GM21576 (cell line): ENCODE data around the gene ALKBH7.
"Not testable (repeated sequence)": the region's sequence is repeated elsewhere in the genome, so short reads cannot be mapped to it uniquely, and the experiment has no call there.

Experiments used
- ATAC-seq: cut with Tn5 transposase; IDR thresholded peaks from one replicate; pipeline ENCODE4 v1.9.1; 2021; ENCODE audit warnings: mild to moderate bottlenecking, moderate library complexity; ENCODE audit not compliant: unreplicated experiment

The ALKBH7 gene

DNA sequence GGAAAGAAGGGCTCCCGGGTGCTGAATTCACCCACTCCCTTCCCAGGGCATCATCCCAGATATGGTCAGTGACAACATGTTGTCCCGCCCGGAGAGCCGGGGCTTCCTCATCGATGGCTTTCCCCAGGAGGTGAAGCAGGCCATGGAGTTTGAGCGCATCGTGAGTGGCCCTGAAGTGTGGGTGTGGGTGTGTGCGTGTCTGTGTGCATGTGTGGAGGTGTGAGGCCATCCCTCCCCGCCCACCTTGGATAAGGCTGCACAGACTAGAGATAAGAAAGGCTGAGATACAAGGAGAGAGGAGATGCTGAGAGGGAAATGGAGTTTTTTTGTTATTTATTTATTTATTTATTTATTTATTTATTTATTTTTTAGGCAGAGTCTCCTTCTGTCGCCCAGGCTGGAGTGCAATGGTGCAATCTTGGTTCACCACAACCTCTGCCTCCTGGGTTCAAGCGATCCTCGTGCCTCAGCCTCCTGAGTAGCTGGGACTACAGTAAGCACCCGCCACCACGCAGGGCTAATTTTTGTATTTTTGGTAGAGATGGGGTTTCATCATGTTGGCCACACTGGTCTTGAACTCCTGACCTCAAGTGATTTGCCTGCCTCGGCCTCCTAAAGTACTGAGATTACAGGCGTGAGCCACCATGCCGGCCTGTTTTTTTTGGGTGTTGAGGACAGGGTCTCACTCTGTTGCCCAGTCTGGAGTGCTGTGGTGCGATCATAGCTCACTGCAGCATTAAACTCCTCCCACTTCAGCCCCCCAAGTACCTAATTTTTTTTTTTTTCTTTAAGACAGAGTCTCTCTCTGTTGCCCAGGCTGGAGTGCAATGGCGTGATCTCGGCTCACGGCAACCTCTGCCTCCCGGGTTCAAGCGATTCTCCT, 27.7 kb downstream of the ALKBH7 start:
- ATAC-seq: not testable (repeated sequence)

DNA sequence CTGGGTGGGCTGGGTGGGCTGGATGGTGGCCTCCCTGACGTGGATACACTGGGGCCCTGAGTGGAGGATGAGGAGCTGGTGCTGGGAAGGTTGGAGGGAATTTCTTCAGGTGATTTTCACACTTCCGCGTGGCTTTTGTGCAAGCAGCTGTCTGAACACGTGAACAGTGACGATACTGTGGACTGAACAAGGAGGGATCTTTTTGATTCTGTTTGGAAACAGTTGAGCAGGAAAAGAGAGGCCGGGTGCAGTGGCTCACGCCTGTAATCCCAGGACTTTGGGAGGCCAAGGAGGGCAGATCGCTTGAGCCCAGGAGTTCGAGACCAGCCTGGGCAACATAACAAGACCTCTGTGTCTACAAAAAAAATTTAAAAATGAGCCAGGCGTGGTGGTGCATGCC, 29.5 kb downstream of the ALKBH7 start:
- ATAC-seq: no peak

DNA sequence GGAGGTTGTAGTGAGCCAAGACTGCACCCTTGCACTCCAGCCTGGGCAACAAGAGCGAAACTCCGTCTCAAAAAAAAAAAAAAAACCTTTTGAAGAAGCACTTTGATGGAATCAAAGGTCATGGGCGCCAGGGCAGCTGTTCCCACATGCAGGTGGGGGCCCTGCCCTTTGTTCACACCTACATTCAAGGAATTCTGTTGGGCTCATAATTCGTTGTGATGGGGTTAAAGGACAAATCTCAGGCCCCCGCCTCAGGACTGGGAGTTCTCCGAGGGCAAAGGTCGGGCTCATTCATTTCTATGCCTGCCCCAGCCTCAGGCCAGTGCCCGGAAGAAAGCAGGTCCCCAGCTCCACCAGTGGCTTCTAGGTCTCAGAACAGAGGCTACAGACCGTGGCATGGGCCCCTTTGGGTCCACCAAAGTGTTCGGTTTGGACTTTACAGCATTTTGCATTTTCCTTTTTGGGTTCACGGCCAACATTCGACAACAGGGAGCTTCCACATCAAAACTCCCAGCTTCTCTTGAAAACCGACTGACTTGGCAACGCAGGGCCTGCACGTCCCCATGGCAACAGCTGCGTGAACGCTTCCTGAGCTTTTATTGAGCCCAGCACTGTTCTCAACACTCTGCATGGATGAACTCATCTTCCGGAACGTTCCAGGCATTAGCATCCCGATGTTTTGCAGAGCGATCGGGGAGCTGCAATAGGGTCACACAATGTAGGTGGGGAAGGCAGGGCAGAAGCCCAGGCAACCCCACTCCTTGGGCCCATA, 30.4 kb downstream of the ALKBH7 start:
- ATAC-seq: no peak

DNA sequence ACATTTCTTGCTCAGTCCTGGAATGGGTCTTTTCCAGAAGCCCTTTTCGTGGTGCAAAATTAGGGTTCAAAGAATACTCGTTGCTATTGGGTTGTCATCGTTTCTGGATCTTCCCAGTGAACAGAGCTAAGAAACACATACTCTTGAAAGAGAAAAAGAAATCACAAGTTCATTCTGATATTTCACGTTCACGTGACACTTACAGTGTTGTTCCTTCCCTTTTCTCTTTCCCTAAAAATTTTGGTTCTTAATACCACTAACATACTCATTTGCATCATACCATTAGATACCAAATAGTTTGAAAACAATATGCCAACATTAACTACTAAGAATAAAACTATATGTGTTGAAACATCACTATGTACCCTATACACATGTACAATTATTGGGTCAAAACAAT, 33.8 kb downstream of the ALKBH7 start:
- no peak for ATAC-seq

DNA sequence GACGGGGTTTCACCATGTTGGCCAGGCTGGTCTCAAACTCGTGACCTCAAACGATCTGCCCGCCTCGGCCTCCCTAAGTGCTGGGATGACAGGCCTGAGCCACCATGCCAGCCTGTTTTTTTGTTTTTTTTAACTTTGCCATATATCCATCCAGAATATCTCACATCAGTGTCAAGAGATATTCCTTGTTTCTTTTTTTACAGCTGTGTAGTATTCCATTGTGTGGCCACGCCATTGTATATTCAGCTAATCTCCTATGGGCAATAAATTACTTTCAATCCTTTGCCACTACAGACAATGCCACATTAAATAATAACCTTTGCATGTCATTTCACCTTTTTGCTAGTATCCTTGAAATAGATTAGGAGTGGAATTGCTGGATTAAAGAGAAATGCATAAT, 36.8 kb downstream of the ALKBH7 start:
- no peak for ATAC-seq

DNA sequence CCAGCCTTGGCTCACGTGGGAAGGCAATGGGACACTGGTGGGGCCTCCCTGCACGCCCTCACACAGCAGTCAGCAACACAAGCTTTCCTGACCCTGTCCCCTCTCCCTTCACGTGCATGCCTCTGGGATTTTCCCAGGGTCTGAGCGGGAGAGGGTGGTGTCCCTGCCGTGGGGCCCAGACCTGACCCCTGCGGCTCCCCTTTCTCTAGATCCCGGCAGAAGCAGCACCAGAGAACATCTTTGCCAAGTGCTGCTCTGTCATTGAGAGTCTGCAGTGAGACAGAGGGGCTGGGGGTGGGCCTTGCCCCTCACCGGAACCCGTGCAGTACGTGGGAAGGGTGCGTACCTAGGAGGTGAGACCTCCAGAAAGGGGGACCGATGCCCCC, 39.5 kb downstream of the ALKBH7 start:
- no peak for ATAC-seq

DNA sequence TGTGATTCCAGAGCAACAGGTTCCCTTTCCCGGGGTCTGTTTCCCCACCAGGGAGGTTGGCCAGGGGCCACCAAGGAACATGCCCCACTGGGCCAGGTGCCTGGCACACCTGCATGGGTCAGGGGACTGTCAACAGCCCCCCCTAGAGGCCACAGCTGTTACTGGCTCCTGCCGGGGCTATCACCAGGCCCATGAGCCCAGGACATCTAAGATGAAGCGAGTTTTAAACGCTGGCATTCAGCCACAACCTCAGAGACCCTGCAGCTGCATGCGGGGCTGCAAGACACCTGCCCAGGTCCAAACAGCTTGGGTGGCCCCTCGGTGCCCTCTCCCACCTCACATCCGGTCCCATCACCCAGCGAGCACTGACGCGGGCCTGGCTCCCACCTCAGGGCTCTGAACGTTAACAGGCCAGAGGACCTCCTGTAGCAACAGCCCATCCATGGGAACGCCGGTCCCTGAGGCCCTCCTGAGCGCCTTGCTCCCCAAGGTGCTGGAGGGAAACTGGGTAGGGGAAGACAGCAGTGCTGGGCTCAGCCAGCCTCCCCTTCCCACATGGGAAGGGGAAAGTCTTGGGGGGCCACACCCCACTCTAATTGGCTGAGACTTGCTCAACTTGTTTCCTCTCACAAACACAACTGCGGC, 40.0 kb downstream of the ALKBH7 start:
- no peak for ATAC-seq

DNA sequence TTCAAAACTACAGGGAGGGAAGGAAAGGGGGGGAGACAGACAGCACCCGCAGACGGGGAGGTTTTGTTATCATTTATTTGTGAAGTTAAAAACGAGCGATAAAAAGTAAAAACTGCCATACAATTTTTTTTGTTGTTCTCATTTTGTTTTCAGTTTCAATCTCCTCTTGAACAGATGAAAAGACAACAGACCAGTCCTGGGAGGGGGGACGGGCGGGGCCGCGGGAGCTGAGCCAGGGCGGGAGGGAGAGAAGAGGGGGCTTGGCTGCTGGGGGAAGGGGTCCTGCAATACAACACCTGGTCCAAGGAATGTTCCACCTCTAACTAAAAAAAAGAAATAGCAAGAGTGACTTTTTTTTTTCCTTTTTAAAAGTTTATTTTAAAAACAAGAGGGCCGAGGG, 40.7 kb downstream of the ALKBH7 start:
- ATAC-seq: no peak

DNA sequence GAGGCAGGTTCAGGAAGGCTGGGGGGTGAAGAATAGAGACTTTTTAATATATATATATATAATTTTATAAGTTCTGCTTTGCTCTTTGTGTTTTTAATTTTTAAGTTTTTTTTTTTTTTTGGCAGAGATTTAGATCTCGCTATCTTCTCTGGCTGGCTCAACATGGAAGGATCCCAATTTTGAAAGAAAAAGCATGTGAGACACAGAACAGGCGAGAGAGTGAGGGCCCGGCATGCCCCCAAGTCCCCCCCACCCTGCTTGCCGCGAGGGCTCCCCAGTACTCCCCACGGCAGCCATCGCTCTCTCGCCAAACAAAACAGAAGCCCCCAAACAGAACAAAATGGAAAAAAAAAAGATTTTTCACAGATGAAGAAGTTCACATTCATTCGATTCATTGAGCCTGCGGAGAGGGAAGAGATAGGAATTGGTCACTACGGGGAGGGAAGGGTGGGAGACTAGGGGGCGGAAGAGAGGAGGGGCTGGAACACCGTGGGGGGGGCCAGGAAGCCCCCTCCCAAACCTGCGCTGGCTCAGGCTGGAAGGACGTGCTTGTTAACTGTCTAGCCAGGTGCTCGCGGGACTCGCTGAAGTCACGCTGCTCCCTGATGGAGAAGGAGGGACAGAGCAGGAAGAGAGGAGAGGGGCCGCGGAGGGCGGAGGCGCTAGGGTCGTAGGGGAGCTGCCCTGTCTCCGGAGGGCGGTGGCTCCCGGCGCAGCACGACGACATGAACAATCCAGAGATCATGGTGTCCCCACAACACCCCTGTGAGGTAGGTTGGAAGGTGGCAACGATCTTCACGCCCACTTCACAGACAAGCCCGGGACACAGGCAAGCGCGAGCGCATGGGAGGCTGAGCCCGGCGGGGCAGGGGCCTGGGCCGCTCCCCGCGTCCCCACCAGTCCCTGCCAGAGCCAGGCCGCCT, 41.4 kb downstream of the ALKBH7 start:
- no peak for ATAC-seq

DNA sequence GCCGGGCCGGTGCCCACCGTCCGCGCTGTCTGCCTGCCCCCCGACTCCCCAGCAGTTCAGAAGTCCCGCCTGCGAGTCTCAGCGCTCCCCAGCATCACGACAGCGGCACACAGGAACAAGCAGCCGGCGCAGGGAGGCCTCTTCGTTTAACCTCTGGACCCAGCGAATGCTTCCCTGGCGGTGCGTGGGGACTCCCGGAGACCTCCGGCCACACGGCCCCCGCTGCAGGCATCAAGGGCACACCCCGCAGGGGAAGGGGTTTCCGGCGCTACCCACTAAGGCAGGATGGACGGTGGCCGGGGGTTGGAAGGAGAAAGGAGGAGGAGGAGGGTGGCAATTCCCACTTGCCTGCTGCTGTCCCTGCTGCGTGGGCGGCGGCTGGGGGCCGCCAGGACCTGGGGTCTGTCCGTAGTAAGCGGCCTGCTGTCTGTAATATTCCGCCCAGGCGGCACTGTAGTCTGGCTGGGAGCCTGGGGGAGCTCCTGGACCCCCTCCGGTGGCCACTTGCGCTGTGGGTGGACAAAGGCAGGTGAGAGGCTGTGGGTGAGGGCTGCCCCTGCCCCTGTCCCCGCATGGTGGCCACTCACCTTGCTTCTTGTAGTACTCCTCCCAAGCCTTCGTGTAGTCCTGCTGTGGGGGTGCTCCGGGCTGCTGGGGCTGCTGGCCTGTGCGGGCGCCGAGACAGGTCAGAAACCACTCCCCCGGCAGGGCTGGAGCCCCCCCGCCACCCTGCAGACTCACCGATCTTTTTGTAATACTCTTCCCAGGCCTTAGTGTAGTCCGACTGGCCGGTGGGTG, 42.4 kb downstream of the ALKBH7 start:
- no peak for ATAC-seq

DNA sequence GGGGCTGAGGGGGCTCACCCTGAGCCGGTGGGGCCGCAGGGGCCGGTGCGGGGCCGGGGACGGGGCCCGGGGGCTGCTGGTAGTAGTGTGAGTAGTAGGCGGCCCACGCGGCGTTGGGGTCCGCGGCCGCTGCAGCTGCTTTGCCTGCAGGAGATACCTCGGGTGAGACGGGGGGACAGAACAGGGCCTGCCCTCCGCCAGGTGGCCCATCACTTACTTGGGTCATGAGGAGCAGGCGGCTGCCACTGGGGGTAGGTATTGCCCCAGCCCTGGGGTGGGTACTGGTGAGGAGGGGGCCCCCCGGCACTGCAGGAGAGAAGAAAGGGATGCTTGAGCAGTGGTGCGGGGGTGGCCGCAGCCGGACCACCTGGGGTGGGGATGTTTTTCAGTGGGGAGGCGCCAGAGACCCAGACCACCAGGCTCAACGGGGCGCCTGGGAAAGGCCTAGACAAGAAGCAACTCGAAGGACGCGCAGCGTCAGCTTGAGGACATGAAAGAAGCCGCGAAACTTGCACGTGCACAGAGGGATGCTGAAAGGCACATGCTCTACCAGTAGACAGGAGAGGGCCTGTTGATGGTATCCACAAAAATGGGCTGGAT, 43.1 kb downstream of the ALKBH7 start:
- no peak for ATAC-seq

DNA sequence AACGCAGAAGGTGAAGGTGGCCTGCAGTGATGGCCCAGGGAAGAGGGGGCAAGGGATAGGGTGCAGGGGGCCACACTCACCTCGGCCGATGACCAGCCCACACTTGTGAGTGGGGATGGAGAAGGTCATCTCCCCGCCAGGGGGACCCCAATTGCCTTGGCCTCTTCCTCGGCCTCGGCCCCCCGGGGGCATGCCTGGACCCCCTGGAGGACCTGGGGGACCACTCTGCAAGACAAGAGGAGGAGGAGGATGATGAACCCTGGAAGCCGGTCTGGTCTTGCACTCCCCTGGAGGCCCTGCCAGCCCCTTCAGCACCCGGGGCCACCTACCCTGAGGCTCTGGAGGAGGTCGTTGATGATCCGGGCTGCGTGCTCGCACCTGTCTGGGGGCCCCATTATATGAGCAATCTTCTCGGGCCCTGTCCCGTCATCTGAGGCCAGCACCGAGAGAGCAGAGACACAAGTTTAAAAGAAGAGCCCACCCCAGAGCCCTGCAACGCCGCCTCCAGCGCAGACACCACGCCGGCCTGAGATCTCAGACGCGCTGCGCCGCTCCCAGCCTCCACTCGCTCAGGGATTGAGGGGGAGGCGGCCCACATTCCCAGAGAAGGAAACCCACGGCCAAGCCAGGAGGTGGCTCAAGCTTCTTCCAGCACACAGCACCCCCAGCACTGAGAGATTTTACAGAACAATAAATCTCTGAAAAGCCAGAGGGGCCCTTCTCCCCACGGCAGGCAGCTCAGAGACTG, 44.2 kb downstream of the ALKBH7 start:
- no peak for ATAC-seq

DNA sequence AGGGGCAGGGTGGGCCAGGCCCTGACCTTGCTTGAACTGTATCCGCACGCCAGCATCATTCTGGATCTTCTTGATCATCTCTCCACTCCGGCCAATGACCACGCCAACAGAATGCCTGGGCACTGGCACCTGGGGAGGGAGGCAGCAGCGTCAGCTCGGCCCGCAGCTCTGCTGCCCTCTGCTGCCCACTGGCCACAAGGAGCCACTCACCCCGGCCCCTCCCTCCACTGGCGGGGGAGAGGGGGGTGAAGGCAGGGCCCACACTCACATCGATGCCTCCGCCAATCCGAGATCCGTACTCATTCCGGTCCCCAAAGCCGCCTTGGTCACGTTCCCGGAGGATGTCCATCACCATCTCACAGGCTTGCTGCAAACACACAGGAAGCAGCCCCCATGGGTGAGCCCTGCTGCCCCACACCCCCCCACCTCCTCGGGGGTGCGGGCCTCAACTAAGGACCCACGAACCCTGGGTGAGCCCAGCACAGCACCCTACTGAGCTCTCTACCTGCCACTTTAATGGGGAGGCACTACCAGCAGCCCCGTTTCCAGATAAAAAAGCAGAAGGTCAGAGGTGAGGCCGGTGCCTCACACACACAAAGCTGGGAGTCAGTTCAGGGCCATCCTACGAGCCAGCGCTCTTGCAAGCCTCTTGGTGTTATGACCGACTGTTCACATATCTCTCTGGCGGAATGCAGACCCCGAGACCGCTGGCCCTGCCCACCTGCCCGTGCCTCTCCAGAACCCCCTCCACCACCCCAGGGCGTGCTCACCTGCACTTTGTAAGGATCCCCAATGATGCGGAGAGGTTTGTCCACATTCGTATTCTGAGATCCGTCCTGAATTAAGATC, 45.3 kb downstream of the ALKBH7 start:
- no peak for ATAC-seq

DNA sequence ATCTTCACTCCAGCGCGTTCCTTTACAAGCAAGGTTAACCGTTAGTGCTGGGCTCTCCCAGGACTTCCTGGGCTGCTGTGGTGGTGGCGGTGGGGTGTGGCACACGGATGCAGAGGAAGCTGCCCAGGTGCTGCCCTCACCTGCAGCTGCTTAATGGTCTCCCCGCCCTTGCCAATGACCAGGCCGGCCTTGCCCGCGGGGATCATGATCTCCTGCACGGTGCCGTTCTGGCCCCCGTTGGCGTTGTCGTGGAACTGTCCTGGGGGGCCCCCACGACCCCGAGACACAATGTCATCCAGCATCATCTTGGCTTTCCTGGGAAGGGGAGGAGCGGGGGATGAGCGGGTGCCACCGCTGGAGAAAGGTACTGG, 46.0 kb downstream of the ALKBH7 start:
- ATAC-seq: no peak

DNA sequence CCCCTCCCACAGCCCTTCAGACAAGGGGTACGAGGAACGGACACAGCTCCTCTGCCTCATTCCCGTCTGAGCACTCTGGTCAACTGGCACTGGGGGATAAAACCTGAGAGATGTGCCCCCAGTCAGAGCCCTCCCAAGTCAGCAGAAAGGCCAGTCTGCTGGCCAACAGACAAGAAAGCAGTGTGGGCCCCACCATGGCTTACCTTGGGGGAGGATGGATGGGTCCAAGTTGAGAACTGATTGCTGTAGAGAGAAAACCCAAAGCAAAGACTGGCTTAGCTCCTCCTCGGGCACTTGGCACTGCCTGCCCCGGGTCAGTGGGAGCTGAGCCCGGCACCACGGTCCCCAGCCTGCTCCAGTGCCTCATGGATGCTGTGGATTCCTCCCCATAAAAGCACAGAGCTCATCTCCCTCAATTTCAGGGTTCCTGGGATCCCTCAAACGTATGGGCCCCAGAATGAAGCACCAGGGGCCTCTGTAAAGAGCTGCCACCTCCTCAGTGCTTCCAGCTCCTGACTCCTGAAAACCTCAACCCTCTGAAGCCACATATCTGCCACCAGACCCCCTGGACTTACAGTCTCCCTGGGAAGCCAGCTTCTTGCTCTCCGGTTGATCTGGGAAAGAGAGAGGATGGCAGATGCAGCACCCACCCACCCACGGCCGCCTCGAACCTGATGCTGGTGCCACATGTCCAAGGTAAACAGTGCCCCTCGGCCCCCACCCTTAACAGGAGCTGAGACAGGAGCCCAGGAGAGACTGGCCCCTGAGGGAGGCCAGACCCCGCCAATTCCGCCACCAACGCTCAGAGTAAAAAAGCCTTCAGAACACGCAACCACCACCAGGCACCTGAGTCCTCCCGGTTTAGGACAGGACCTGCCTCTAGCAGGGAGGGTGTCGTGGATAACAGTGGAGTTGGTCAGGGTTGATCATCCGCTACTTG, 48.8 kb downstream of the ALKBH7 start:
- no peak for ATAC-seq

DNA sequence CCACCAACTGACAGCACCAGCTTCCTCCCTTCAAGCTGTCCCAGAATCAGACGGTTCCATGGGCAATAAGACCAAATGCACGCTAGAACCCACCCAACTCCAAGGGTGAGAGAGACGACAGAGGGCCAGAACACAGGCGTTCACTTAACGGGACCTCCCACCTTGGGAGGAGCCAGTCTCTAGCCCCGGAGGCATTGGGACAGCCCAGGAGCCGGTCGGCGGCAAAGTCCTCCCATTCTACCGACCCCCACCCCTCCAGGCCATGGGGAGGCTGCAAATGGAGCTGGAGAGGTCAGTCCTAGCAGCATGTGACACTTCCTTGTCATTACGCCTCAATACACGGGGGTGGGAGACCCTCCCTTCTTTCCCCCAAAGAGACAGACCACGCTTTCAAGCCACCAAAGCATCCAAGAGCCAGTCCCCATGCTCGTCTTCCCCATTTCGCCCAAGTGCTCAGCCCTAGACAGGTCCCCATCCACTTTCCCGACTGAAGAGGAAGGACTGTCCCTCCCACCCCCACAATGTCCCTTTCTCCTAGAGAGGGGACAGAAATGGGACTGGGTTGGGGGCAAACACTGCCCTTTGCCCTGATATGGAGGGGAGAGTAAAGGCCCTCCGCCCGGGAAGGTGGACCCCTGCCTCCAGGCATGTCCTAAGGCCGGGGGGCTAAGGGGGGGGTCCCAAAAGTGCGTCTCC, 51.1 kb downstream of the ALKBH7 start:
- no peak for ATAC-seq
